Parathyroid adenoma (tissue), 2 donors: ENCODE data around the gene CFHR4.
"Not testable (repeated sequence)": the region's sequence is repeated elsewhere in the genome, so short reads cannot be mapped to it uniquely, and the experiment has no call there.

Experiments
- H2AFZ ChIP-seq: fragments of 300-600 bp; sonication (generic); one replicate; pipeline ENCODE4 v1.7.0; 2017; ENCODE audit warnings: antibody characterized with exemption, mild to moderate bottlenecking
- H3K27ac ChIP-seq: fragments of 300-600 bp; sonication (generic); one replicate; pipeline ENCODE4 v1.7.0; 2017
- H3K27me3 ChIP-seq: fragments of 300-600 bp; sonication (generic); one replicate; pipeline ENCODE4 v1.7.0; 2017; ENCODE audit warnings: low read length; ENCODE audit not compliant: control insufficient read depth, insufficient read depth
- H3K36me3 ChIP-seq: fragments of 300-600 bp; sonication (generic); one replicate; pipeline ENCODE4 v1.7.0; 2017; ENCODE audit warnings: low read length; ENCODE audit not compliant: control insufficient read depth, insufficient read depth
- H3K4me1 ChIP-seq: fragments of 300-600 bp; sonication (generic); one replicate; pipeline ENCODE4 v1.7.0; 2017; ENCODE audit warnings: control low read depth
- H3K4me2 ChIP-seq: fragments of 300-600 bp; sonication (generic); one replicate; pipeline ENCODE4 v1.7.0; 2017; ENCODE audit warnings: low read length
- H3K4me3 ChIP-seq: fragments of 300-600 bp; sonication (generic); one replicate; pipeline ENCODE4 v1.7.0; 2017; ENCODE audit warnings: low read depth, low read length
- H3K79me2 ChIP-seq: fragments of 300-600 bp; sonication (generic); one replicate; pipeline ENCODE4 v1.7.0; 2017; ENCODE audit warnings: control low read depth
- H3K9ac ChIP-seq: fragments of 300-600 bp; sonication (generic); one replicate; pipeline ENCODE4 v1.7.0; 2017; ENCODE audit warnings: mild to moderate bottlenecking
- H3K9me3 ChIP-seq: fragments of 300-600 bp; sonication (generic); one replicate; pipeline ENCODE4 v1.7.0; 2017; ENCODE audit warnings: low read length; ENCODE audit not compliant: control insufficient read depth
- CTCF ChIP-seq: fragments of 300-600 bp; sonication (generic); IDR thresholded peaks from one replicate; pipeline ENCODE4 v1.7.0; 2017; ENCODE audit warnings: antibody characterized with exemption, mild to moderate bottlenecking
- donor health status: primary hyperparathyroidism.

CFHR4 gene

GRCh38 chr1:196877964-196878363, 9.9 kb upstream of the CFHR4 start:
- no peaks in the 10 kb centered on the region for H3K9me3 ChIP-seq
- no peaks in the 10 kb centered on the region for H3K79me2 ChIP-seq
- TF ChIP-seq CTCF, result no peak
- no peaks in the 10 kb centered on the region for H3K27me3 ChIP-seq
- H3K4me1 ChIP-seq, result no peaks in the 10 kb centered on the region
- no peak overlapping the region for H2AFZ ChIP-seq
- no peak overlapping the region for H3K27ac ChIP-seq
- H3K36me3 ChIP-seq, result no peaks in the 10 kb centered on the region
- peak overlapping the region; percentile 35 for H3K4me2 ChIP-seq
- H3K9ac ChIP-seq, result no peak overlapping the region
- no peak overlapping the region for H3K4me3 ChIP-seq

GRCh38 chr1:196886560-196886959, 1.3 kb upstream of the CFHR4 start:
- H3K4me3 ChIP-seq, H3K9me3 ChIP-seq, H3K36me3 ChIP-seq: not testable (repeated sequence)

GRCh38 chr1:196890668-196891067, 2.8 kb downstream of the CFHR4 start:
- no peak overlapping the region for H3K27ac ChIP-seq
- H3K27me3 ChIP-seq, result no peaks in the 10 kb centered on the region
- H3K9me3 ChIP-seq, result no peaks in the 10 kb centered on the region
- no peak overlapping the region for H3K4me3 ChIP-seq
- H3K4me1 ChIP-seq, result no peaks in the 10 kb centered on the region
- no peaks in the 10 kb centered on the region for H3K36me3 ChIP-seq
- H3K4me2 ChIP-seq, result no peak overlapping the region
- no peak overlapping the region for H3K9ac ChIP-seq
- H3K79me2 ChIP-seq, result no peaks in the 10 kb centered on the region
- no peak overlapping the region for H2AFZ ChIP-seq
- TF ChIP-seq CTCF, result no peak

More at GRCh38 chr1:196886560-196886959, 1.3 kb upstream of the CFHR4 start:
- not testable (repeated sequence) for H3K9ac ChIP-seq, H3K4me2 ChIP-seq, H3K79me2 ChIP-seq, H3K27me3 ChIP-seq, H2AFZ ChIP-seq, H3K4me1 ChIP-seq, H3K27ac ChIP-seq

- TF ChIP-seq CTCF, result no peak
- H3K27ac ChIP-seq, result no peak overlapping the region
- H2AFZ ChIP-seq, result no peak overlapping the region
These were observed 3.4 kb downstream of the CFHR4 start for GRCh38 chr1:196891251-196891650.

GRCh38 chr1:196896355-196896754, 8.5 kb downstream of the CFHR4 start:
- no peaks in the 10 kb centered on the region for H3K36me3 ChIP-seq

More at GRCh38 chr1:196891251-196891650, 3.4 kb downstream of the CFHR4 start:
- Histone ChIP-seq H3K4me3 (no peak overlapping the region), H3K9ac (no peak overlapping the region), H3K9me3 (no peaks in the 10 kb centered on the region), H3K36me3 (no peaks in the 10 kb centered on the region), H3K4me1 (no peaks in the 10 kb centered on the region), H3K4me2 (no peak overlapping the region), H3K79me2 (no peaks in the 10 kb centered on the region), H3K27me3 (no peaks in the 10 kb centered on the region)

More at GRCh38 chr1:196896355-196896754, 8.5 kb downstream of the CFHR4 start:
- no peak overlapping the region for H3K4me2 ChIP-seq
- no peaks in the 10 kb centered on the region for H3K27me3 ChIP-seq
- H3K4me1 ChIP-seq, result no peaks in the 10 kb centered on the region
- no peak for TF ChIP-seq CTCF
- no peak overlapping the region for H2AFZ ChIP-seq
- H3K27ac ChIP-seq, result no peak overlapping the region
- H3K9me3 ChIP-seq, result no peaks in the 10 kb centered on the region
- no peaks in the 10 kb centered on the region for H3K79me2 ChIP-seq
- H3K4me3 ChIP-seq, result no peak overlapping the region
- H3K9ac ChIP-seq, result no peak overlapping the region
